Natural killer cell (primary cell): ENCODE results near the gene GPSM3. TPM values are rescaled to one million over a fixed set of nuclear protein-coding genes. Genes with fewer than 3 reads are reported as not detected.

Source experiments
- ATAC-seq, 3 donors: fragments of 150-1000 bp in 2 of 3; fragments of 200-7000 bp in 1 of 3; cut with Tn5 transposase; 1 replicate in 1 of 3; 2 replicates in 2 of 3; pipeline ENCODE4 v1.10.0; 2021; ENCODE audit warnings: mild to moderate bottlenecking in 2 of 3, moderate library complexity in 2 of 3
- DNase-seq, 2 donors: peaks; one replicate each; pipeline versions ENCODE4 v3.0.0 to v3.0.0-alpha.2; 2013 to 2021; ENCODE audit warnings: mixed read lengths in 1 of 2
- H3K27ac ChIP-seq: one replicate; pipeline ENCODE4 v1.5.1; 2013; ENCODE audit warnings: mild to moderate bottlenecking, low read length
- H3K27me3 ChIP-seq: one replicate; pipeline ENCODE4 v1.6.1; 2013; ENCODE audit warnings: low read length; ENCODE audit not compliant: control insufficient read depth, insufficient read depth
- H3K36me3 ChIP-seq: one replicate; pipeline ENCODE4 v1.6.1; 2013; ENCODE audit warnings: low read length; ENCODE audit not compliant: control insufficient read depth, insufficient read depth
- H3K4me1 ChIP-seq: one replicate; pipeline ENCODE4 v1.6.1; 2013; ENCODE audit warnings: low read length; ENCODE audit not compliant: control insufficient read depth, insufficient read depth
- H3K4me3 ChIP-seq: one replicate; pipeline ENCODE4 v1.5.1; 2013; ENCODE audit warnings: low read length
- H3K9me3 ChIP-seq: one replicate; pipeline ENCODE4 v1.6.1; 2013; ENCODE audit warnings: low read length; ENCODE audit not compliant: control insufficient read depth, insufficient read depth
- H3K27ac Mint-ChIP-seq, 2 donors: one replicate each; pipeline ENCODE4 v1.8.0; 2022; ENCODE audit warnings: mild to moderate bottlenecking in 2 of 2, mixed read lengths in 2 of 2, moderate library complexity in 1 of 2
- H3K27me3 Mint-ChIP-seq, 2 donors: one replicate each; pipeline ENCODE4 v1.8.0; 2022; ENCODE audit warnings: low read depth in 2 of 2, mixed read lengths in 2 of 2
- H3K36me3 Mint-ChIP-seq: one replicate; pipeline ENCODE4 v1.8.0; 2022; ENCODE audit warnings: mixed read lengths
- H3K4me1 Mint-ChIP-seq, 2 donors: one replicate each; pipeline ENCODE4 v1.8.0; 2022; ENCODE audit warnings: mixed read lengths in 2 of 2
- H3K4me3 Mint-ChIP-seq: one replicate; pipeline ENCODE4 v1.8.0; 2022; ENCODE audit warnings: mild to moderate bottlenecking, moderate library complexity, mixed read lengths
- H3K9me3 Mint-ChIP-seq, 2 donors: one replicate each; pipeline ENCODE4 v1.8.0; 2022; ENCODE audit warnings: mixed read lengths in 2 of 2
- WGBS: methylation state at CpG from one replicate; pipeline ENCODE4 v1.1.7; 2013; ENCODE audit warnings: missing lambda C conversion rate; ENCODE audit not compliant: insufficient coverage; 5-methylcytosine and 5-hydroxymethylcytosine counted together
- intact Hi-C: fragments of 100-400 bp; cut with micrococcal nuclease; formaldehyde crosslinking; loops from one replicate; pipeline ENCODE4 v1.14.2; 2022
- total RNA-seq, 4 donors: library from RNA; stranded (reverse); fragments of 120-200 nt in 1 of 4; gene quantifications; one replicate each; pipeline versions ENCODE4 v1.2.3 to v1.2.4, GENCODE V29; 2013 to 2022
- TF ChIP-seq, protein P1 (sequence below): fragments of 200-600 bp; IDR thresholded peaks from one replicate; pipeline ENCODE4 v1.8.0; 2022; ENCODE audit warnings: antibody characterized with exemption

The GPSM3 gene
- total RNA-seq, 3 donors from 2014 or later (not counting 1 experiment from before 2014, with no cell fraction given), result 216 to 240 (median 221) TPM

DNA sequence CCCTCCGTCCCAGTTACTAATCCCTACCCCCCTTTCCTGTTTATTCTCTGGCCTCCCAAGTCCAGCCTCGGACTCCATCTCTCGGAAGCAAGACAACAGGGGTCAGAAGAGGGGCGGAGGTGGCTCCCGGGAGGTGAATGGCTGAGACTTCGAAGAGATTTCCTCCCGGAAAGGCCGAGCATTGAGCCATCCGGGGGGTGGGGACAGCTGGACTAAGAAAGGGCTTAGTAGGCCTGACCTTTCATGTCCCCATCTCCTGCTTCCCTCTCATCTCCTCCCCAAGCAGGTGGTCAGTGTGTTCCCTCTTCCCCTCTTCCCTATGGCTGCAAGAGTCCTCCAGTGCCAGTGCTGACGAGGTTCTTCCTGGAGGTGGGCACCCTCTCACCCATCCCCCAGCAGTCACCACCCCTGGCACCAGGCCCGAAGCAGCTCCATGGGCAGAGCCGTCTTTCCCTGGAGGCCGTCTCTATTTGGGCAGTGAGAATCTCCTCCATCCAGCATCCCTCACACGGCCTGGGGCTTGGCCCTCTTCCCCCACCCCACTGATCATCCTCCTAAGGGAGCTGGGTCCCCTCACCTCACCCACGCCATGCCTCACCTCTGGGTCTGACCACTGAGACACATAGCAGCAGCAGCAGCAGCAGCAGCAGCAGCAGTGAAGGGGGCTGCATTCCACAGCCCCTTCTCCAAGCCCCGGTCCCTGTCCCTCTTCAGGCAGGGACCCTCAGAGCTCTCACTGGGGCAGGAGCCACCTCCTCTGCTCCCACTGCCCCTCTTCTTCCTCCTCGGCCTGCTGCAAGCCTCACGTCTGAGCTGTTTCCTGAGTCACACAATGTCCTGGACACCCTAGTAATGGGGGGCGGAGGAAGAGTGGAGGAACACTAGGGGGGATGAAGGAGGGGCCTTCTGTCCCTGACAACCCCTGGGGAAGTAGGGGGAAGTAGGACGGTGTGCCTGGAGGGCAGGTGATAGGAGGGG is 31.1 kb upstream of the GPSM3 start, which contains the start of gene NOTCH4:
NOTCH4 (minus strand) TSS at position 810 of the 978 bp plus-strand sequence; CDS start at position 671, 139 bp downstream.
- WGBS, result 78% methylated on average over 20 of the region's 20 CpGs
- Mint-ChIP-seq H3K27me3 (no peaks in the 10 kb centered on the region), H3K4me3 (no peak within 1 kb of the TSS), H3K4me1 (no peaks in the 10 kb centered on the region), H3K36me3 (no peaks in the 10 kb centered on the region), H3K27ac (peak within 1 kb of the TSS in 1 of 2 donors; percentile 54), H3K9me3 (no peaks in the 10 kb centered on the region)
- H3K4me1 ChIP-seq, result peaks cover 5% of the 10 kb centered on the region
- no peak within 1 kb of the TSS for H3K4me3 ChIP-seq
- intact Hi-C loops, result no loop called here
- H3K27ac ChIP-seq, result no peak within 1 kb of the TSS
- H3K36me3 ChIP-seq, result no peaks in the 10 kb centered on the region
- H3K27me3 ChIP-seq, result no peaks in the 10 kb centered on the region
- H3K9me3 ChIP-seq, result no peaks in the 10 kb centered on the region
- ATAC-seq (no peak), DNase-seq (no peak)
- TF ChIP-seq, protein P1, sequence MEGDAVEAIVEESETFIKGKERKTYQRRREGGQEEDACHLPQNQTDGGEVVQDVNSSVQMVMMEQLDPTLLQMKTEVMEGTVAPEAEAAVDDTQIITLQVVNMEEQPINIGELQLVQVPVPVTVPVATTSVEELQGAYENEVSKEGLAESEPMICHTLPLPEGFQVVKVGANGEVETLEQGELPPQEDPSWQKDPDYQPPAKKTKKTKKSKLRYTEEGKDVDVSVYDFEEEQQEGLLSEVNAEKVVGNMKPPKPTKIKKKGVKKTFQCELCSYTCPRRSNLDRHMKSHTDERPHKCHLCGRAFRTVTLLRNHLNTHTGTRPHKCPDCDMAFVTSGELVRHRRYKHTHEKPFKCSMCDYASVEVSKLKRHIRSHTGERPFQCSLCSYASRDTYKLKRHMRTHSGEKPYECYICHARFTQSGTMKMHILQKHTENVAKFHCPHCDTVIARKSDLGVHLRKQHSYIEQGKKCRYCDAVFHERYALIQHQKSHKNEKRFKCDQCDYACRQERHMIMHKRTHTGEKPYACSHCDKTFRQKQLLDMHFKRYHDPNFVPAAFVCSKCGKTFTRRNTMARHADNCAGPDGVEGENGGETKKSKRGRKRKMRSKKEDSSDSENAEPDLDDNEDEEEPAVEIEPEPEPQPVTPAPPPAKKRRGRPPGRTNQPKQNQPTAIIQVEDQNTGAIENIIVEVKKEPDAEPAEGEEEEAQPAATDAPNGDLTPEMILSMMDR, result no peak

DNA sequence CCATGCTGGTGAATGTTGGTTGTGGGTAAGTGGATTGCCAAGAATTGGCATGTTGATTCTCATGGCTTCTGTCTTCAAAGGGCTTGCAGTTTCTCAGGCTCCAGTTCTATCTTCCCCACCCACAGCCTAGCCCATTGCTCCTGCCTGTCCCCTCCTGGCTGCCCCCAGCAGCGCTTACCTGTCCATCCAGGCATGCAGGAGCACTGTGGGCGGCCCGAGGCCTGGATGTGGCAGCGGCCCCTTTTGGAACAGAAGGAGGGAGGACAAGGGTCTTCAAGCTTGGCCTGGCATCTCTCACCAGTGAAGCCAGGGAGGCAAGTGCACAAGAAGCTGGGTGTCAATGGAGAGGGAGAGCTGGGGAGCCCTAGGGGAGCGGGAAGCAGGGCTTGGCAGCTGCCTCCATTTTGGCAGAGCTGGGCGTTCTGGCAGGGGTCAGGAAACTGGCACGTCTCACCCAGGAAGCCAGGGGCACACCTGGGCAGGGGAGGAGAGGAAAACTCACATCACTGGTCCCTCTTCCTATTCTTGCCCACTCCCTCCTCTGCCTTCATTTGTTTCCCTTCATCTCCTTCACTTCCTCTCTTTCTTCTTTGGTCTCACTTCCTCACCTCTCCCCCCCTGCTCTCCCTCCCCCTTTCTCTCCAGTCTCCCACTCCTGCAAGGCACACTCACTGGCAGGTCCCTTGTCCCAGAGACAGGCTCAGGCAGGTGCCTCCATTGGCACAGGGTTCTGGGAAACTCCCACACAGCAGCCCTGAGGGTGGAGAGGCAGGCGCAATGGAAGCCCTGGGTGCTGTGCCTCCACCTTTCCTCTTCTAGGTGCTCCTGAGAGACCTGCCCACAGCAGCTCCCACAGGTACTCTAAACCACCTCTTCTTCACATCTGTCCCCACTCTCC is 30.1 kb upstream of the GPSM3 start:
- no peak overlapping the region for H3K4me3 Mint-ChIP-seq

DNA sequence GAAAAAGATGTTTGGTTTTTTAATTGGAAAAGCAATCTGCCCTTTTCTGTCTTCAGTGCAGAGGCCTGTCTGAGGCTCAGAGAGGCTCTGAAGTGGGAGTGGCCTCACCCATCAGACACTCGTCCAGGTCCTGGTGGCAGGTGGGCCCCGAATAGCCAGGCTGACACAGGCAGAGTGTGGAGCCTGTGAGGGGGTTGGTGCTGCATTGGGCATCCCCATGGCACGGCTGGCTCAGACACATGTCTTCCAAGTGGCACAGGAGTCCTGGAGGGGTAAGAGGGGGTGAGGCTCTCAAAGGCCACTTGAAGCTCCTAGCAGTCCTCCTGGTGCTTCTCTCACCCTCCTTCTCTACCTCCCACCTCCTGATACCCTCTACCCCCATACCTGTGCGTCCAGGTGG is 27.6 kb upstream of the GPSM3 start:
- Mint-ChIP-seq H3K36me3 (no peaks in the 10 kb centered on the region), H3K4me3 (no peak overlapping the region), H3K9me3 (no peaks in the 10 kb centered on the region), H3K27ac (no peak overlapping the region), H3K27me3 (no peaks in the 10 kb centered on the region), H3K4me1 (no peaks in the 10 kb centered on the region)
- Histone ChIP-seq H3K27ac (no peak overlapping the region), H3K9me3 (no peaks in the 10 kb centered on the region), H3K4me3 (no peak overlapping the region), H3K4me1 (peaks cover 5% of the 10 kb centered on the region), H3K27me3 (no peaks in the 10 kb centered on the region), H3K36me3 (no peaks in the 10 kb centered on the region)
- intact Hi-C loops, result no loop called here
- DNase-seq (no peak), ATAC-seq (no peak)
- 80% methylated on average over 4 of the region's 4 CpGs for WGBS
- TF ChIP-seq, protein P1, result no peak

More for the DNA sequence above, 30.1 kb upstream of the GPSM3 start:
- 85% methylated on average over 8 of the region's 8 CpGs for WGBS
- Histone ChIP-seq H3K27ac (no peak overlapping the region), H3K27me3 (no peaks in the 10 kb centered on the region), H3K36me3 (no peaks in the 10 kb centered on the region), H3K9me3 (no peaks in the 10 kb centered on the region), H3K4me1 (peaks cover 5% of the 10 kb centered on the region), H3K4me3 (no peak overlapping the region)
- no peak for ATAC-seq
- intact Hi-C loops, result no loop called here
- H3K4me1 Mint-ChIP-seq, result no peaks in the 10 kb centered on the region
- H3K27me3 Mint-ChIP-seq, result no peaks in the 10 kb centered on the region
- TF ChIP-seq, protein P1, result no peak
- DNase-seq, result no peak
- H3K9me3 Mint-ChIP-seq, result no peaks in the 10 kb centered on the region
- no peaks in the 10 kb centered on the region for H3K36me3 Mint-ChIP-seq
- H3K27ac Mint-ChIP-seq, result no peak overlapping the region
